GM12875 (cell line): ENCODE results near the gene HOXA10.

Experiments
- H3K4me3 ChIP-seq: one replicate; pipeline ENCODE4 v1.5.1; 2011; ENCODE audit warnings: low read depth, low read length, control low read depth
- CTCF ChIP-seq: IDR thresholded peaks from 2 replicates; pipeline ENCODE4 v1.5.1; 2011; ENCODE audit warnings: low read depth, mild to moderate bottlenecking, control low read depth, inconsistent platforms, low read length, moderate library complexity, borderline replicate concordance; ENCODE audit not compliant: insufficient read depth

Gene HOXA10

GRCh38 chr7:27175626-27176523 is 1.8 kb upstream of the HOXA10 start:
- no peak overlapping the region for H3K4me3 ChIP-seq
- no peak for TF ChIP-seq CTCF

GRCh38 chr7:27174874-27175625 is 930 bp upstream of the HOXA10 start:
- H3K4me3 ChIP-seq, result no peak overlapping the region
- TF ChIP-seq CTCF, result no peak

DNA sequence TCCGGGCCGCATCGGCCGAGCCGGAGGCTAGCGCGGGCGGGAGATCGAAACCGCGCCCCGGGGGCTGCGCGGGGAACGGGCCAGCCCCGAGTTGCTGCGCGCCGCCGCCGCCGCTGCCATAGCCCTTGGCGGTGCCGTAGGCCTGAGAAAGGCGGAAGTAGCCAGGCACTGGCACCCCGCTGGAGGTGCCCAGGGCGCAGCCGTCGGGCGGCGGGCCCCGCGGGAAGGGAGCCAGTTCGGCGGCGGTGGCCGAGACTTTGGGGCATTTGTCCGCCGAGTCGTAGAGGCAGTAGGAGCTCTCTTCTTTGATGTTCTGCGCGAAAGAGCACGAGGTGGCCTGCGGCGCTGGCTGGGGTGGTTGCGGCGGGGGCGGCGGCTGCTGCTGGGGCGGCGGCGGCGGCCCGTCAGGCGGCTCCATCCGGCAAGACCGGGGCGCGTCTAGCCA is 587 bp downstream of the HOXA10 start:
- no peak overlapping the region for H3K4me3 ChIP-seq
- TF ChIP-seq CTCF, result no peak

DNA sequence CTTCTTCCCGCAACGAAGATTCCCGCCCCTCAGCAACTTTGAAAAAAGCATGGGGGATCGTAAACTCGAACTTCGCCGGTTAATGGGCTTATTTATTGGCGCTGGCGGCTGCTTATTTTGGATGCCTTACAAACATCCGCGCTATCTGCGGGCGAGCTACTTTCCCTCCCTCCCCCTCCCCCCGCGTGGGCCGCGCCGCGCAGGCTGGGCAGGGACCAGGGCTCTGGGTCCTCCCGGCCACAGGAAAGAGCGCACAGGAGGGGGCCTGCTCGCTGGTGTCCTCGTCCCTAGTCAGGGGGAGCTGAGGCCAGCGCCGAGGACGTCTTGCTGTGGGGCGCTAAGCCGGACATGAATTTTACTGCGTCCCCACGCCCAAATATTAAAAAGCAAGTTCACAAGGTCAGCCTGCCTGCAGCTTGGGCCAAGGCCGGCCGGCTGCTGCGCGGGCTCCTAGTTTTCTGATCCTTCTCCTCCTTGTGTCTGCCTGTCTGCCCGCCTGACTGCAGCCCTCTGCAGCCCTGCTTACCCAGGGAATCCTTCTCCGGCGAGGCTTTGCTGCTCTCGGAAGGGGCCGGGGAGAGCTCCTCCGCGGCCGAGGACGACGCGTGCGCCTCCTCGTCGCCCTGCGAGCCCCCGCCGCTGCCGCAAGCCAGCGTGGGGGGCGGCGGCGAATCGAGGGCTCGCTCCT is 1.2 kb downstream of the HOXA10 start:
- H3K4me3 ChIP-seq, result no peak overlapping the region
- no peak for TF ChIP-seq CTCF

DNA sequence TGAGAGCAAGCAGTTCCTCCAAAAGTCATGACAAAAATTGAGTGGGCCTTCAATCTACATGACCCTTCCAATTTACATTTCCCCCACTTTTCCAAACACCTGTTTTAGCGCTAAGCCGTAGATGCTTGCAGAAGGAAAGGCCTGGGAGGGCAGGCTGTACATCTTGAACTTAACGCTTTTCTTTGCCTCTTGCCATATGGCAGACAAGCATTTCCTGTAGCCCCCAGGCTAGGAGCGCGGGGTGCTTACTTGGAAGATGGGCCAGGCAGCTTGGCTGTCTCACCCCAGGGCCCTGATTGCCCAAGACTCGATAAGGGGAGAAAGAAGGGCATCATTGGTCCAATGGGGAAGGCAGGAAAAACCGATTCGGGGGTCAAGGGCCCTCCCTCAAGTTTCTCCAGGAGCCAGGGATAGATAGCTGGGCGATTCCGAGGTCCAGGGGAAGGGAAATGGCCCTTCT is 1.8 kb downstream of the HOXA10 start:
- no peak for TF ChIP-seq CTCF
- no peak overlapping the region for H3K4me3 ChIP-seq

- H3K4me3 ChIP-seq, result no peak overlapping the region
- no peak for TF ChIP-seq CTCF
Observed at GRCh38 chr7:27171637-27172314, 2.3 kb downstream of the HOXA10 start.
